IPS-11a (cell line): ENCODE data around the gene TRRAP.

Source experiments
- H3K4me3 ChIP-seq: one replicate; pipeline ENCODE4 v1.5.1; 2013; ENCODE audit warnings: low read depth, low read length, control low read depth

The TRRAP gene

DNA sequence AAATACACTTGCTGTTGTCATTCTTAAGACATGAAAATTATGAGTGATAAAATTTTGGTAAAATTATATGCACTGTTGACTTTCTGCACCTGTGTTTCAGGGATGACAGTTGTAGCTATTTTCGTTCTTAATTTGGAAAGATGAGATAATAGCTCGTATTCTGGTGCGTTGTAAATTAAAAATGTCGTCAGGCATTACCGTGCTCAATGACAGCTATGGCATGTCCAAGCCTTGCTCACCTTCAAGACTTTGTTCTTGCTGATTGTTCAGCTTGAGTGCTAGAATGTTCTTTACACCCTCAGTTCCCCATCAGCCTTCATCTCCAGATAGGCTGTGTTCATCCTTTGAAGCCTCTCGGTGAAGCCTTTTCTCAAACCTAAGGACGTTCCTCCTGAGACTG lies 21.5 kb downstream of the TRRAP start:
- H3K4me3 ChIP-seq = no peak overlapping the region

DNA sequence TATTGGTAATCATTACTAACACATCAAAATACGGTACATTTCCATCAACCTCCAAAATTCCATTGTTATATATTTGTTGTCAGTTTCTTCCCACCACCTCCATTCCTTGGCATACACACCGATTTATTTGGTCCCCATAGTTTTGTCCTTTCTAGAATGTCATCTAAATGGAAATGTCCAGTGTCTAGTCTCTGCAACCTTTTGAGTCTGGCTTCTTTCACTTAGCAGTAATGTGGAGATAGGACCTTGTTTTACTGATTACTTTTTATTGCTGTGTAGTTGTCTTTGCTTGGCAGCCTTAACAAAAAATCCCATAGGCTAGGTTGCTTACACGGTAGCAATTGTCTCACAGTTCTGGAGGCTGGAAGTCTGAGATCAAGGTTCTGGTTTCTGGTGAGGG lies 22.5 kb downstream of the TRRAP start:
- no peak overlapping the region for H3K4me3 ChIP-seq

DNA sequence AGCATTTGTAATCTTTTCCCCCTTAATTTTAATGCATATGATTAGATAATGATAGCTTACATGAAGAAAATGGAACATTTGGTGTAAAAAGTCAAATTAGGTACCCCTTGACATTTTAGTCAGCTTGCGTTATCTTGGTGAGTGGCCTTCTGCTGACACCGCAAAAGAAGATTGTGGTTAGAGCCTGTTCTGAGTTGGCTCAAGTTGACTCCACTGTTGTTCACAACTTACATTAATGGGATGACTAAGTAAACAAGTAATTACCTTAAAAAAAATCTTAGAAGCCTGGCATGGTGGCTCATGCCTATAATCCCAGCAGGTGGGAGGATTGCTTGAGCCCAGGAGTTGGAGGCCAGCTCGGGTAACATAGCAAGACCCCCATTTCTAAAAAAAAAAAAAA lies 24.2 kb downstream of the TRRAP start:
- H3K4me3 ChIP-seq = no peak overlapping the region

- H3K4me3 ChIP-seq = no peak overlapping the region
Observed at GRCh38 chr7:98903246-98903645, 24.9 kb downstream of the TRRAP start.

DNA sequence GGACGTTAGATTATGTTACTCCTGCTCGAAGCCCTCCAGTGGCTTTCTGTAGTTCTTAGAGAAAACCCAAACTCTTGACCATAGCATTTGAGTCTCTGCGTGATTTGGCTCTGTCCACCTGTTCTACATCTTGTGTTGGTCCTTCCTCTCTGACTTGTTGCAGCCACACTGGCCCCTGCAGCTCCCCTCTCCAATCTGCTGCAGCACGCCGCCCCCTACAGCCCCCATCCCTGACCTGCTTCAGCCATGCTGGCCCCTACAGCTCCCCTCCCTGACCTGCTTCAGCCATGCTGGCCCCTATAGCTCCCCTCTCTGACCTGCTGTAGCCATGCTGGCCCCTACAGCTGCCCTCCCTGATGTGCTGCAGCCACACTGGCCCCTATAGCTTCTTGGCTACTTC lies 29.2 kb downstream of the TRRAP start:
- H3K4me3 ChIP-seq = no peak overlapping the region

DNA sequence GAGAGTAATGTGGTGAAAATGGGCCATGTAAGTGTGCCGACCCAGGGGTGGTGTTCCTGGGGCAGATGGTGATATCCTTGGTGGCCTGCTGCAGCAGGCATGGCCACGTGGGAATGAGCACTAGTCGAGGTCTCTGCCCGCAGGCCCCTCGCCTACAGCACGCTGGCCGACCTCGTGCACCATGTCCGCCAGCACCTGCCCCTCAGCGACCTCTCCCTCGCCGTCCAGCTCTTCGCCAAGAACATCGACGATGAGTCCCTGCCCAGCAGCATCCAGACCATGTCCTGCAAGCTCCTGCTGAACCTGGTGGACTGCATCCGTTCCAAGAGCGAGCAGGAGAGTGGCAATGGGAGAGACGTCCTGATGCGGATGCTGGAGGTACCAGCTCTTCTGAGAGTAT lies 30.3 kb downstream of the TRRAP start:
- H3K4me3 ChIP-seq = no peak overlapping the region

GRCh38 chr7:98909487-98909886 lies 31.2 kb downstream of the TRRAP start:
- no peak overlapping the region for H3K4me3 ChIP-seq

DNA sequence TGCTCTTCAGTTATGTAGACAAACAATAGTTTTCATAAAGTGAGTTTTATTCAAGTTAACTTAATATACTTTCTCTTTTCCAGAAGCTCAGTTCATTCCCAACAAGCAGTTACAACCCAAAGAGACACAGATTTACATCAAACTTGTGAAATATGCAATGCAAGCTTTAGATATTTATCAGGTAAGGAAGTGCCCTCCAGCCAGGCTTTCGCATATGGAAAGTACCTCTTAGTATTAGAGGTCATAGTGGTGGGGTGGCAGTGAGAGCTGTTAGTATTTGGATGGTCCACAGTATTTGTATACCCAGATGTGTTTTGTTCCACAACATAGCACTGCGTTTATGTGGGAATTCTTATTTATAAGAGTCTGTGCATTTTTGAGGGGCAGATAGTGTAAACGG lies 32.1 kb downstream of the TRRAP start:
- no peak overlapping the region for H3K4me3 ChIP-seq

- no peak overlapping the region for H3K4me3 ChIP-seq
Observed at GRCh38 chr7:98911916-98912315, 33.6 kb downstream of the TRRAP start.

DNA sequence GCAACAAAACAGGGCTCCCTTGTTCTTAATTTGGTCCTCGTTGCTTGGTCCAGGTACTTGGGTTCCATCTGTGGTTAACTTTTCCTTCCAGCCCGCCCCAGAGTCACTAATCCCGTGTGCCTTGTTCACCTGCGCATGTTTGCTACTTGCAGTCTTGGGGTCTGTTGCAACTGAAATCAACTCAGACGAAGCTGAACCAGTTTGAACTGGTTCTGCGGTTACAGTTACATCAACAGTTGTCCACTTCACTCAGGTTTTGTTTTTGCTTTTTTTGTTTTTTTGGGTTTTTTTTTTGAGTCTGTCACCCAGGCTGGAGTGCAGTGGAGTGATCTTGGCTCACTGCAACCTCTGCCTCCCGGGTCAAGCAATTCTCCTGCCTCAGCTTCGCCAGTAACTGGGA lies 34.7 kb downstream of the TRRAP start:
- H3K4me3 ChIP-seq = no peak overlapping the region

GRCh38 chr7:98913612-98914011 lies 35.3 kb downstream of the TRRAP start:
- H3K4me3 ChIP-seq = no peak overlapping the region

DNA sequence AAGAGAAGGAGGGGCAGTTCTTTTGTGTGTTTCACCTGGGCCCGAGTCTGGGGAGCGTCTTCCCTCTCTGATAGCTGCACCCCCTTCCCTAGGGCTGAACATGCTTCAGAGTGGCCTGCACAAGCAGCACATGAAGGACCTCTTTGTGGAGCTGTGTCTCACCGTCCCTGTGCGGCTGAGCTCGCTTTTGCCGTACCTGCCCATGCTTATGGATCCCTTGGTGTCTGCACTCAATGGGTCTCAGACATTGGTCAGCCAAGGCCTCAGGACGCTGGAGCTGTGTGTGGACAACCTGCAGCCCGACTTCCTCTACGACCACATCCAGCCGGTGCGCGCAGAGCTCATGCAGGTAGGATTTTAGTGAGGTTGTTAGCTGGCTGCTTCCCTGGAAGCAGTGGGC lies 39.0 kb downstream of the TRRAP start:
- no peak overlapping the region for H3K4me3 ChIP-seq

DNA sequence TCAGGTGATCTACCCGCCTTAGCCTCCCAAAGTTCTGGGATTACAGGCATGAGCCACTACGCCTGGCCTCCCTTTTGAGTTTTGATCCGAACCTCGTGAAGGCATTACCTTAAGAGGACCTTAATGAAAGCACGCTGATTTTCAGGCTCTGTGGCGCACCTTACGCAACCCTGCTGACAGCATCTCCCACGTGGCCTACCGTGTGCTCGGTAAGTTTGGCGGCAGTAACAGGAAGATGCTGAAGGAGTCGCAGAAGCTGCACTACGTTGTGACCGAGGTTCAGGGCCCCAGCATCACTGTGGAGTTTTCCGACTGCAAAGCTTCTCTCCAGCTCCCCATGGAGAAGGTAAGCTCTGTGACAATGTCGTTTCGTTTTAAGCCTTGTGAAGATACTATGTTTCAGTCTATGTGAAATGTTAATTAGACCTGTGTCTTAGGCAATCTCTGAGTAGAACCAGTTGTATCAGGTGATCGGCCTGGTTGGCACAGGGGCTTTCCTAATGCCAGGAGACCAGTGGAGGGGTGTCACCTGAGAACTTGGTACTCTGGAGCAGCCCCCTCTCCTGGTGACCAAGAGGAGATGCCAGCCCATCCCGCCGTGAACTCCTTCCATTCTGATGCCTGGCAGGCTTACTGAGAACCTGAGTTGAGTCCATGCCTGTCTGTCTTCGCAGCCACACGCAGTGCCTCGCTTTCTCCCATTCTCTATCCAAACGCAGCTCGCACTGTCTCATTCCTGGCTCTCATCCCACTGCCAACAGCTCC lies 43.5 kb downstream of the TRRAP start:
- H3K4me3 ChIP-seq = no peak overlapping the region

DNA sequence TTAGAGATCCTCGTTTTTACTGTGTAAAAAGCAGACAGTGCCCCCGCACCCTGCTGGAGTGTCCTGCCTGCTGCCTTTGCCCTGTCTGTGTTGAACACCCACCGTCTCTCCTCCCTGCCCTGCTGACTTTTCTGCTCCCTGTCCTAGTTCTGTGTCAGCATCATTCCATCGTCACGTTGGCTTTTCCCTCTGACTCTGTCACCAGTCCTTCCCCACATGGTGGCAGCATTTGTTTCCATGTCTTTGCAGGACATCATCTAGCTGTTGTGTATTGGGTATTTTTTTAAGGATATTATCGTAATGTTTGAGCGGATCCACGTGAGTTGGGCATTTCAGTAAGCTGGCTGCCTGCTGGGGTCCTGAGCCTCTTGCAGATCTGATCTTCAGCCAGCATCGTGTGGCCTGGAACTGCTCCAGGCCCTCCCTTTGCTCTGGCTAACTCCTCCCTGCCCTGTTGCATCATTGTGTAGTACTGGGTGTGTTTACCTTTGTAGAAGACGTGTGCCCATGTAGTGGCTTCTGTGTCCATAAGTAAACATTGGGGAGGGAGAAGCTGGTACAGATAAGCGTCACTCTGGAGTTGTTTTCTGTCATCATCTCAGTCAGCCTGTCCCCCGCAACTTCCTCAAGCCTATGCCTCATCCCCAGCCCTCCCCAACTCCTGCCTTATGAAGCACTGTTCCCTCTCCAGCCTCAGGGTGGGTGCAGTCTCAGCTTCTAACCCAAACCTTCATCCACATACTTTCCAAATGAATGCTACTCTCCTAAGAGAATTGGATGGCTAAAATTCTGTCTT lies 44.3 kb downstream of the TRRAP start:
- no peak overlapping the region for H3K4me3 ChIP-seq

- H3K4me3 ChIP-seq = no peak overlapping the region
Observed at GRCh38 chr7:98923512-98923911, 45.2 kb downstream of the TRRAP start.

DNA sequence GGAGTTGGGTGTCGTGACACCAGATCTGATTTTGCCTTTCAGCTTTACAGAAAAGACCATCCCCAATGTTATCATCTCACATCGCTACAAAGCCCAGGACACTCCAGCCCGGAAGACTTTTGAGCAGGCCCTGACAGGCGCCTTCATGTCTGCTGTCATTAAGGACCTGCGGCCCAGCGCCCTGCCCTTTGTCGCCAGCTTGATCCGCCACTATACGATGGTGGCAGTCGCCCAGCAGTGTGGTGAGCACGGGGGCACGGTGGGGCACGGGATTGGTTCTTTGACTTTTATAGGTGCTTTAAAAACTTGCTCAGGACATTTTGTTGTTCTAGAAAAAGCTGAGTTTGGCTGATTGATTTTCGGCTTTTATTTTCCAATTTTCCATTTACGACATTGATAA lies 48.8 kb downstream of the TRRAP start:
- no peak overlapping the region for H3K4me3 ChIP-seq

DNA sequence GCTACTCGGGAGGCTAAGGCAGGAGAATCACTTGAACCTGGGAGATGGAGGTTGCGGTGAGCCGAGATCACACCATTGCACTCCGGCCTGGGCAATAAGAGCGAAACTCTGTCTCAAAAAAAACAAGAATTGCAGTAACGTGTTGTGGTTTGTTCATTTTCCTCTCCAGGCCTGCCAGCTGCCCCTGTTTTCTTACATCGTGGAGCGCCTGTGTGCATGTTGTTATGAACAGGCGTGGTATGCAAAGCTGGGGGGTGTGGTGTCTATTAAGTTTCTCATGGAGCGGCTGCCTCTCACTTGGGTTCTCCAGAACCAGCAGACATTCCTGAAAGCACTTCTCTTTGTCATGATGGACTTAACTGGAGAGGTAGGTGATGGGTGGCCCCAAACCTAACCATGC lies 52.1 kb downstream of the TRRAP start:
- H3K4me3 ChIP-seq = no peak overlapping the region

DNA sequence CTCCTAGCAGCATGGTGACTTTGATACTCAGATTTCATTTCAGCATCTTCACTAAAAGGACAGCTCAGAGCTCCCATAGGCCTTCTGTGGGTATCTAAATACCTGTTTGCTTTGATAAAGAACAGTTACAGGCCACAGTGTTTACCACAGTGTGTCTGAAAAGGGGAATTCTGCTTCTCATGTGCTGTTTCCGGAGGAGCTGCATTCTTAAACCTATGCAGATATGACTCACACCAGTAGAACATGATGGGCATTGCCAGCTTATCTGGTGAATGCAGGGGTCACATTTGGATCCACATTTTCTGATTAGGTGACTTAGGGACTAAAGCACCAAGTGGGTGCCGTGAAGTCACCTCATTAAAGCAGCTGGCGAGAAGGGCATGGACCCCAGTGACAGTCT lies 52.6 kb downstream of the TRRAP start:
- H3K4me3 ChIP-seq = no peak overlapping the region

DNA sequence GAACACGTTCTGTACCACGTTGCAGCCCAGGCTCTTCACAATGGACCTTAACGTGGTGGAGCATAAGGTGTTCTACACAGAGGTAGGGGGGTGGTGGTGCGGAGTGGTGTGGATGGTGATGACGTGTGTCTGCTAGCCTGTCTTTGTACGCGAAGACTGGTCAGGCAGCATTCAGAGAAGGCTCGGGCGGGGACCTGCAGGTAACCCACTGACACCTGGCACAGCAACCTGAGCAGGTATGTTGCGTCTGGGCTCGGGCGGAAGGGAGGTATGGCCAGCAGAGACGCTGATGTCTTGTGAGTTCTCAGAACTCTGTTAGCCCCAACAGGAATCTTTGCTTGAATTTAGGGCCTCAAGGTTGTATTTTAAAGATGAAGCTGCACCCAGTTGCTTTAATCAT lies 55.0 kb downstream of the TRRAP start:
- H3K4me3 ChIP-seq = no peak overlapping the region

DNA sequence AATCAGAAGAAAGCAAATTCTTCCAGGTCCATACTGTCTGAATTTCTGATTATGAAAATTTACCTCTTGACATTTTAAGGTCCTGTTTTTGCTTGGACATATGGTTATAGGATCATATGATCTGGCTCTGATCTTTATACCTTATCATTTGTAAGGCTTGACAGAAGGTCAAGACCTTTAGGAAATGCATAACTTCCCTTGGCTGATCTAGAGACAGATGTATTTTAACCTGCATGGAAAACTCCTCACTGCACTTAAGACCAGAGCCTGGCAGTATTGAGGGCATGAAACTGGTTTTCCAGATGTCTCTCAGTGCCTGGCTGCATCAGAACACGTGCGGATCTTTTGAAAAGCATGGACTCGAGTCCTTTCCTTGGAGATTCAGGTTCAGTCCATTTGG lies 55.9 kb downstream of the TRRAP start:
- no peak overlapping the region for H3K4me3 ChIP-seq

- H3K4me3 ChIP-seq = no peak overlapping the region
Observed at GRCh38 chr7:98935811-98936210, 57.5 kb downstream of the TRRAP start.

DNA sequence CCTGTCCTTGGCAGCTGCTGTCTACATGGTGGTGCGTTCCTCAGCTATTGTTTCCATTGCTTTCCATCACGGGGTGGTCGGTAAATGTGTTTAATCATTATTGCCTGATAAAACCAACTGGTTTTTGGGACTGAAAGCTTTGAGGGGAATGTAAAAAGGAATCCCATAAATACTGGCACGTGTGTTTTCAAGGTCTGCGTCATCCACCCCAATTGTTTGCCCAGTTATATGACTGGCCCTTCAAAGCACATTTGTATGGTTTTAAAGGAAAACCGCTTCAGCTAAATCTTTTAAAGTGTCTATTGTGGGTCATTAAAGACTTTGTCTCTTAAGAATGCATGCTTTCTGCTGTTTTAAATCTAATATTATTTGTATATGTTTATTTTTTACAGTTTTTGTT lies 65.0 kb downstream of the TRRAP start:
- H3K4me3 ChIP-seq = no peak overlapping the region

DNA sequence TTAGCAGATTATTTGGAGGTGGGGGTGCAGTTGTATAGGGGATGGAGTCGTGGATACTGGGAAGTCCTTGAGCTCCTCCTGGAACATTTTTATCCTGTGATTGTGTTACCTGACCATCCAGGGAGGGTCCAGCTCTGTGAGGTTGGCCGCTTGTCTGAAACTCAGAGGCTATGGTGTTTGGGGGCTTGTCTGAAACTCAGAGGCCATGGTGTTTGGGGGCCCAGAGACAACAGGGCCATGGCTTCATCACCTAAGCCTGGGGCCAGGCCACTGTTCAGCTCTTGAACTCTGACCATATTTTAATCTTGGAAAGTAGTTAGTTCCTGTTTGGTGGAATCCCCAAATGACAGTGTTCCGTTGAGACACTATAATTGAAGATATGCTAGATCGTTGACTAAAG lies 66.1 kb downstream of the TRRAP start:
- no peak overlapping the region for H3K4me3 ChIP-seq
